GM23248 (cell line): ENCODE data around the gene SMARCD1.

Experiments used
- EZH2 ChIP-seq: fragments of 200-600 bp; sonication (generic); IDR thresholded peaks from 2 replicates; pipeline ENCODE4 v1.6.1; 2018; ENCODE audit warnings: antibody characterized with exemption, mild to moderate bottlenecking; ENCODE audit not compliant: insufficient read depth, poor library complexity, severe bottlenecking
- EZH2phosphoT487 ChIP-seq: fragments of 200-600 bp; sonication (generic); IDR thresholded peaks from 2 replicates; pipeline ENCODE4 v1.6.1; 2018; ENCODE audit warnings: antibody characterized with exemption, moderate library complexity, mild to moderate bottlenecking, low read depth; ENCODE audit not compliant: insufficient read depth

- TF ChIP-seq EZH2 (no peak), EZH2phosphoT487 (no peak)
These were observed 18.7 kb upstream of the SMARCD1 start for GRCh38 chr12:50066402-50066801.
